Pancreas (tissue), 10 donors: Measurements from ENCODE around the gene CCDC74A. TPM values are rescaled to one million over a fixed set of nuclear protein-coding genes. Genes with fewer than 3 reads are reported as not detected.
"Not testable (repeated sequence)": the region's sequence is repeated elsewhere in the genome, so short reads cannot be mapped to it uniquely, and the experiment has no call there.

Experiments used
- ATAC-seq, 4 donors: fragments of 200-7000 bp; cut with Tn5 transposase; one replicate each; pipeline versions ENCODE4 v1.8.0 to v1.9.1; 2020; ENCODE audit warnings: mild to moderate bottlenecking in 4 of 4, moderate library complexity in 4 of 4
- DNase-seq, 6 donors: peaks; one replicate each; pipeline ENCODE4 v3.0.0-alpha.2; 2020
- FAIRE-seq: peaks from 2 replicates; lab custom pipeline; 2012; peaks lifted over from hg19 to GRCh38; lab: Jason Lieb, UNC
- H3K27ac ChIP-seq, 4 donors: fragments of 200-600 bp; sonication (generic); 1 replicate in 3 of 4; 2 replicates in 1 of 4; pipeline versions ENCODE4 v1.5.0 to v1.8.0; 2020
- H3K27me3 ChIP-seq, 4 donors: fragments of 200-600 bp; one replicate each; pipeline ENCODE4 v1.8.0; 2021
- H3K36me3 ChIP-seq, 3 donors: fragments of 200-600 bp; sonication (generic) in 1 of 3; one replicate each; pipeline versions ENCODE4 v1.5.0 to v1.8.0; 2020 to 2021
- H3K4me1 ChIP-seq, 3 donors: fragments of 200-600 bp; one replicate each; pipeline ENCODE4 v1.8.0; 2021
- H3K4me3 ChIP-seq, 4 donors: fragments of 200-600 bp; sonication (generic) in 2 of 4; one replicate each; pipeline versions ENCODE4 v1.5.0 to v1.8.0; 2020 to 2021
- H3K9me3 ChIP-seq, 4 donors: fragments of 200-600 bp; one replicate each; pipeline ENCODE4 v1.8.0; 2021
- CTCF ChIP-seq, 4 donors: fragments of 200-600 bp; sonication (generic) in 3 of 4; IDR thresholded peaks; one replicate each; pipeline versions ENCODE4 v1.5.0 to v1.8.0; 2021; ENCODE audit warnings: antibody characterized with exemption in 4 of 4
- WGBS, 2 donors: extraction: QIAGEN DNeasy Blood & Tissue Kit; methylation state at CpG; one replicate each; pipeline ENCODE4 v1.1.7; 2013; 5-methylcytosine and 5-hydroxymethylcytosine counted together
- intact Hi-C, 3 donors: fragments of 100-400 bp; cut with DNase I; formaldehyde crosslinking; loops; one replicate each; pipeline versions ENCODE4 v1.11.1 to v1.14.2; 2022
- polyA plus RNA-seq, 2 donors: library from polyadenylated mRNA; stranded (reverse); fragments of 200-250 nt; gene quantifications; one replicate each; pipeline ENCODE4 v1.2.3, GENCODE V29; 2013
- total RNA-seq, 6 donors: library from RNA; stranded (reverse); fragmentation: NEBNext Ultra II Directional in 4 of 6; extraction: Animal tissue kit (Norgen Biotek cat#: 25700) in 4 of 6; gene quantifications; one replicate each; pipeline versions ENCODE4 v1.2.1 to v1.2.4, GENCODE V29; 2021 to 2023
- donor health status: healthy with polysubstance abuse.
- donor health status: DM: no; HTN: no; CAD: no; lungs with moderate emphysema.
- donor health status: DM: no; HTN: no; CAD: no.
- donor health status: control.
- donor health status: control.
- donor health status: Bipolar disorder and iron deficiency.
- donor health status: DM: yes; HTN: yes; CAD: no.
- donor health status: DM: no; HTN: no; CAD: no.
- donor health status: DM: no; HTN: no; CAD: no.
- donor health status: DM: yes; HTN: yes; CAD: no.

Gene CCDC74A
- total and polyA plus RNA-seq, 8 donors: 0.35 to 10.6 (median 1.5) TPM

DNA sequence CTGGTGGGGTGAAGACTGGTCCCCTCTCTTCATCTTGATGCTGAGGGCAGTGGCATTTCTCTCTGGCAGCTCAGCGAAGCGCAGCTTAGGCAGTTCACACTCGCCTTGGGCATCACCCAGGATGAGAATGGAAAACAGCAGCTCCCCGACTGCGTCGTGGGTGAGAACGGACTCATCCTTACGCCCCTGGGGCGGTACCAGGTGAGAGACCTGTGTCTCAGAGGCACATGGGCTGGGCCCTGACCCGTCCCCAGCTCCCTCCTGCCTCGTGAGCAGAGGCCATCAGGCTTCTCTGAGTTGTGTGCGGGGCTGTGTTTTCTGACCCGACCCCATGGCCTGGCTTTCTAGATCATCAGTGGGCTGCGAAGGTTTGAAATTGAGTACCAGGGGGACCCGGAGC, 8.2 kb upstream of the CCDC74A start:
- Histone ChIP-seq H3K9me3 (no peaks in the 10 kb centered on the region), H3K4me3 (no peak overlapping the region), H3K27me3 (no peaks in the 10 kb centered on the region), H3K27ac (no peak overlapping the region), H3K4me1 (no peaks in the 10 kb centered on the region), H3K36me3 (peaks cover 0 to 11% (median 3%) of the 10 kb centered on the region in 3 donors)
- DNase-seq: peak in 2 of 6 donors; percentile 44 to 45
- FAIRE-seq: no peak
- intact Hi-C loops: no loop called here
- WGBS, 2 donors: 93 to 95% methylated on average over 15 of the region's 15 CpGs
- no peak for TF ChIP-seq CTCF (IDR thresholded peaks at IDR 0.05)
- ATAC-seq: no peak

DNA sequence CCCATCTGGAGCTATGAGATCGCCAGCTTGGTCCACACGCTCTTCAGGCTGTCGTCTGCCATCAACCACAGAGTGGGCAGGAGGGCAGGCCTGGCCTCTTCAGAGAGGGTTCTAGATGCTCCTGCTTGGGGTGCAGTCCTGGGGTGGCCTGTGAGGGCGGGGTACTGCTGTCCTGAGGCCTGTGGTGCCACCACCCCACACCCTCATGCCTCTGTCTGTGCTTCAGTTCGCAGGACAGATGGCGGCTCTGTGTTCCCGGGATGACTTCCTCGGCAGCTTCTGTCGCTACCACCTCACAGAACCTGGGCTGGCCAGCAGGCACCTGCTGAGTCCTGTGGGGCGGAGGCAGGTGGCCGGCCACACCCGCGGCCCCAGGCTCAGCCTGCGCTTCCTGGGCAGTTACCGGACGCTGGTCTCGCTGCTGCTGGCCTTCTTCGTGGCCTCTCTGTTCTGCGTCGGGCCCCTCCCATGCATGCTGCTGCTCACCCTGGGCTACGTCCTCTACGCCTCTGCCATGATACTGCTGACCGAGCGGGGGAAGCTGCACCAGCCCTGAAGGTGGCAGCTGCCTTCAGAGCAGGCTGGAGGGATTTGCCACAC, 7.7 kb upstream of the CCDC74A start:
- peak in 1 of 6 donors; percentile 20 for DNase-seq
- H3K27ac ChIP-seq, H3K27me3 ChIP-seq, H3K4me3 ChIP-seq, FAIRE-seq, ATAC-seq, H3K4me1 ChIP-seq, intact Hi-C loops, H3K9me3 ChIP-seq: not testable (repeated sequence)
- WGBS, 2 donors: 88 to 92% methylated on average over 14 to 24 of the region's 24 CpGs
- H3K36me3 ChIP-seq: peaks cover 0 to 11% (median 3%) of the 10 kb centered on the region in 3 donors

- no peak for ATAC-seq
- Histone ChIP-seq H3K9me3 (no peaks in the 10 kb centered on the region), H3K4me1 (no peaks in the 10 kb centered on the region), H3K36me3 (peaks cover 0 to 11% (median 3%) of the 10 kb centered on the region in 3 donors), H3K4me3 (no peak overlapping the region), H3K27me3 (no peaks in the 10 kb centered on the region), H3K27ac (no peak overlapping the region)
- FAIRE-seq: no peak
- WGBS, 2 donors: 87 to 90% methylated on average over 9 to 10 of the region's 10 CpGs
- no peak for TF ChIP-seq CTCF (IDR thresholded peaks at IDR 0.05)
- DNase-seq: peak in 1 of 6 donors; percentile 41
- intact Hi-C loops: no loop called here
These were observed 7.2 kb upstream of the CCDC74A start for GRCh38 chr2:131520526-131520925.

DNA sequence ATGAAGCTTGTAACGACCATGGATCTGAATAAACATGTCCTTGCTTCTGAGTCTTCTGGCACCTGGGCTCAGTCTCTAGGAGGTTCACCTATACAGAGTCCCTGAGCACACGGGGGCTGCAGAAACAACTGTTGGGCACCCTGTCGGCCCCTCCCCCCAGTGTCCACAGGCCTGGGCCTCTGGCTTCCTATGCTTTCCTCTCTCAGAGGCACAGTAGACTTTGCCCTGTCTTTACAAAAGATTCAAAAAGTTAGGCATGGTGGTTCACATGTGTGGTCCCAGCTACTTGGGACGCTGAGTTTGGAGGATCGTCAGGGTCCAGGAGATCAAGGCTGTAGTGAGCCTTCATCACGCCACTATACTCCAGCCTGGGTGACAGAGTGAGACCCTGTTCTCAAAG, 6.2 kb upstream of the CCDC74A start:
- FAIRE-seq, H3K9me3 ChIP-seq, H3K27me3 ChIP-seq, ATAC-seq, H3K4me1 ChIP-seq, H3K4me3 ChIP-seq, H3K27ac ChIP-seq, intact Hi-C loops: not testable (repeated sequence)
- DNase-seq: peak in 1 of 6 donors; percentile 33
- H3K36me3 ChIP-seq: peaks cover 0 to 11% (median 3%) of the 10 kb centered on the region in 3 donors
- WGBS, 2 donors: 74 to 77% methylated on average over 6 of the region's 6 CpGs

DNA sequence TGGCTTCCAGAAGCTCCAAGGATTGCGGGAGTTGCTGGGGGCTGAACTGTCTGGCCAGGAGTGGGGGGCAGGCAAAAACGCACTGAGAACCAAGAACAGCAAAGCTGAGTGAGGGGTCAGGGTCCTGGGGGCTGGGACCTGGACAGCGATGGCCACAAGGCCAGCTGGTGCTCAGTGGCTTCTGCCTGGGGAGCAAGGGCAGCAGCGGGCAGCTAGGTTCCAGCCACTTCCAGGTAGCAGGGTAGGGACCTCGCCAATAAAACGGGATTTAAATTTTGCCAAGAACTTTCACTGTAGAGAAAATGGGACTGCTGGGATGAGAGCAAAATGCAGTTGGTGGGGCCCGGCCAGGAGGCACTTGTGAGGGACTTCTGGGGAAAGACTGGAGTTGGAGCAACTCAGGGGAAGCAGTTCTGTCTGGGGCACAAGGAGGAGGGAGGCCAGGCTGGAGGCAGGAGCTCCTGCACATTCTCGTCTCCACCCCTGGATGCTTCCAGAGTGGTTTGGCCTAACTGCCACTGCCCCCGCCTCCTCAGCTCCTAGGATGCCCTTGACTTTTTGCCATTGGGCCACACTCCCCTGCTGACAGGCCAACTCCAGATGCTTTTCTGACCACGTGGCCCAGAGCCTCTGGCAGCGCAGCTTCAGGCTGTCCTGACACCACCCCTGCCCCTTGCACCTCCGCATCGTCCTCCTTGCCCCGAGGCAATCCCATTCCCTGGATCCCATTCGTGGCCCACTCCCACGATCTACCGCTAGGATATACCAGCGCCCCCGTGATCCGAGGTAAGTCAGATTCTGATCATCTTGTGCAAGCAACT, 5.5 kb upstream of the CCDC74A start:
- H3K4me3 ChIP-seq: no peak overlapping the region
- H3K36me3 ChIP-seq: peaks cover 0 to 11% (median 3%) of the 10 kb centered on the region in 3 donors
- 76 to 82% methylated on average over 19 to 20 of the region's 20 CpGs for WGBS, 2 donors
- intact Hi-C loops: no loop called here
- TF ChIP-seq CTCF (IDR thresholded peaks at IDR 0.05): no peak
- no peak overlapping the region for H3K27ac ChIP-seq
- no peaks in the 10 kb centered on the region for H3K27me3 ChIP-seq
- no peak for FAIRE-seq
- peaks cover 0 to under 1% (median 0%) of the 10 kb centered on the region in 3 donors for H3K4me1 ChIP-seq
- peak in 1 of 6 donors; percentile 54 for DNase-seq
- H3K9me3 ChIP-seq: no peaks in the 10 kb centered on the region
- ATAC-seq: peak in 1 of 4 donors; percentile 15

DNA sequence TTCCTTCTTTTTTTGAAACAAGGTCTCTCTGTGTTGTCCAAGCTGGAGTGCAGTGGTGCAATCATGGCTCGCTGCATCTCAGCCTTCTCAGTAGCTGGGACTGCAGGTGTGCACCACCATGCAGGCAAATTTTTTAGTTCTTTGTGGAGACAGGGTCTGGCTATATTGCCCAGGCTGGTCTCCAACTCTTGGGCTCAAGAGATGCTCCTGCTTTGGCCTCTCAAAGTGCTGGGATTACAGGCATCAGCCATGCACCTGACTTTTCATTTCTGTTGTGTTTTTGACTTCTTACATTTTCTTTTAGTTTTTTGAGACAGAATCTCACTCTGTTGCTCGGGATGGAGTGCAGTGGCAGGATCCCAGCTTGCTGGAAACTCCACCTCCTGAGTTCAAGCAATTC, 2.4 kb upstream of the CCDC74A start:
- peak in 1 of 6 donors; percentile 1 for DNase-seq
- 70 to 80% methylated on average over 2 of the region's 2 CpGs for whole genome bisulfite sequencing, 2 donors
- H3K4me3 ChIP-seq, H3K4me1 ChIP-seq, FAIRE-seq, H3K27me3 ChIP-seq, H3K36me3 ChIP-seq, H3K9me3 ChIP-seq, intact Hi-C loops, H3K27ac ChIP-seq, ATAC-seq: not testable (repeated sequence)

DNA sequence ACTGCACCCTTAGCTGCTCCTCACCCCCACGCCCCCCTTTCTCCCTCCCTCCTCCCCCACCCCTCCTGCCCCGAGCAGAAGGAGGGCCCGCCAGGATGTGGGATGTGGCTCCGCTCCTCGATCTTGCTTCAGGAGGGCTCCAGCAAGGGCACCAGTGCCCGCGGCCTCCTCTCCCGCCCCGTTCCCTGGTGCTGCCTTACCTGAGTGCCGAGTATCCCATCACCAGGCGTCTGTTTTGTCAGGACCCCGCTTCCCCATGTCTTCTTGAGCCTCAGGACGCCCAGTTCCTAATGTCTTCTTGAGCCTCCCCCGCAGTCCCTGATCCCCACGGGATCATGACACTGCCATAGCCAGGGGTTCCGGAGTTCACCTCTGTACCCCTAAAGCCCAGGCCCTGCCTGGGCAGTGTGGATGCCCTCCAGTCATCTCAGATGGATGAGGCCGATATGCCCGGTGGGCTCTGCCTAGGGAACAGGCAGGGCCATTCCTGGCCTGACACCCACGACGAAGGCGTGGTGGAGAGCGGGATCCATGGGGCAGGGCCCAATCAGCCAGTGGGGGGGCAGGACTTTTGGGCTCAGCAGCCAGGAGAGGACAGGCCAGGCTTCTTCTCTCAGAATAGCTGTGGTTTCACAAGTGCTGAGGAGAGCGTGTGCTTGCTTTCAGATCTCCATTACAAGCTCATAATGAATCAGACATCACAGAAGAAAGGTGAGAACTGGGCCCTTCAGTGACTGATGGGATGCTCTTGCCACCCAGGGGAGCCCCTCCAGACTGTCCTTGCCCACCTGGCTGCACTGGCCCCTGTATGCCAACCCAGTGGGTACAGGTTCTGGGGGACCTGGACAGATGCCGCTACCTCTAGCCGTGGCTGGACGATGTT, 1.5 kb downstream of the CCDC74A start:
- H3K27ac ChIP-seq, H3K9me3 ChIP-seq, ATAC-seq, intact Hi-C loops, H3K36me3 ChIP-seq, FAIRE-seq, H3K4me1 ChIP-seq, H3K27me3 ChIP-seq: not testable (repeated sequence)
- 73 to 81% methylated on average over 23 to 25 of the region's 26 CpGs for WGBS, 2 donors
- H3K4me3 ChIP-seq: peak overlapping the region in 1 of 4 donors; percentile 36
- DNase-seq: peak in 3 of 6 donors; percentile 14 to 68 (median 54)

DNA sequence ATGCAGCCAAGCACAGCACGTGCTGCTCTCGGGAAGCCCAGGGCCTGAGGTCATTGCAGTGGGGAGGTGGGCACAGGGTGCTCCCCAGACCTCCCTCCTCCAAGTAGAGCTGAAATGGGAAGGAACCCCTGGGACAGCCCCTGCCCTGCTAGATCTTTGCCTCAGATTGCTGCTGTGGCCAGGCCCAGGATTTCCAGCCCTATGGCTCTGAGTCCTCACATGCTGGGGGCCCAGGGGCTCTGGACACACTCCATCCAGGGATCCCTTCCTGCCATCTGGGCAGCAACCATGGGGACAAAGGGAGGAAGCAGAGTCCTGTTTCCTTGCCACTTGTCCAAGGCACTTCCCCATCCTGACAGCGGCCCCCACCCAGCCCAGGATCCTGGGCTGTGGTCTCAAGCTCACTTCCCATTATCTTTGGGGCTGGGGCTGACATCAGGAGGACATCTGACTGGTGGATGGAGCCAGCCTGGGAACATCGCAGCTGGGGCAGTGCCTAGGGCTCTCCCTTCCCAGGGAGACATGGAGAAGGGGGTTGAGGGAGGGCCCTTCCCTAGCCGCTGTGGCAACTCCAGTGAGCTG, 2.3 kb downstream of the CCDC74A start:
- intact Hi-C loops, FAIRE-seq, H3K36me3 ChIP-seq, H3K4me1 ChIP-seq, H3K27ac ChIP-seq, H3K9me3 ChIP-seq, H3K27me3 ChIP-seq, ATAC-seq, H3K4me3 ChIP-seq: not testable (repeated sequence)
- WGBS, 2 donors: 77 to 81% methylated on average over 4 to 5 of the region's 5 CpGs
- DNase-seq: peak in 2 of 6 donors; percentile 15 to 50
